Measurements from ENCODE around the gene TH. TPM values are rescaled to one million over a fixed set of nuclear protein-coding genes. Genes with fewer than 3 reads are reported as not detected.

TH gene
- total and polyA plus RNA-seq, 9 donors = 0.12 to 4.1 (median 0.97) TPM; not detected in 2

DNA sequence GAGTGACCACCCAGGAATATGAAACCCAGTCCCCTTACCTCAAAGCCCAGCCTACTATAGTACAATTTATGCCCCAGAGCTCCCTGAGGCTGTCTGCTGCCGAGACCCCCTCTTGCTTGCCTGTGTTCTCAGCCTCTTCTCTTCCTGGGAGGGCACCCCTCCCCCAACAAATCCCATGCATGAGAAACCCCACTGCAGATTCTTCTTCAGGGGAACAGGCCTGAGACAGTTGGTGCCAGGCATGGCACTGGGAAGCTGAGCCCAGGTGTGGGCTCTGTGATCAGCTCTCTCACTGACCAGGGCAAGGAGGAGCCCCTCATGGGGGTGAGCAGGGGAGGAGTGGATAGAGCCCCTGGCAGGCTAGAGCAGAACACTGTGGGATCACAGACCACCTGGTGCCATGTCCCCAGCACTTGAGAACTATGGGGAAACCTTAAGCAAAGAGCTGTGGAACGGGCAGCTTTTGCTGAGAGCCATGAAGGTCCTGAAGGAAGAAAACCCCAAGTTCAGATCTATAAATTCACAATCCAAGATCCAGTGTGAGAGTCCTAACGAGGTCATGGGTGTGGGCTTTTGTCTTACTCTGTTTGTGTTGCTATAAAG lies 46.5 kb upstream of the TH start:
- Histone ChIP-seq H3K36me3 (no peaks in the 10 kb centered on the region), H3K9me3 (no peaks in the 10 kb centered on the region), H3K4me3 (no peak overlapping the region), H3K27ac (no peak overlapping the region), H3K27me3 (no peaks in the 10 kb centered on the region), H3K4me1 (ENCODE audit: insufficient read depth) (no peaks in the 10 kb centered on the region)
- intact Hi-C loops (cut with DNase I) = no loop called here
- 44 to 62% (median 48%) methylated on average over 3 of the region's 3 CpGs for WGBS, 3 donors
- DNase-seq = peak in 1 of 5 donors; percentile 13
- no peak for TF ChIP-seq EP300 (IDR thresholded peaks at IDR 0.05)
- no peak for TF ChIP-seq POLR2A (IDR thresholded peaks at IDR 0.05)
- TF ChIP-seq, protein P1, sequence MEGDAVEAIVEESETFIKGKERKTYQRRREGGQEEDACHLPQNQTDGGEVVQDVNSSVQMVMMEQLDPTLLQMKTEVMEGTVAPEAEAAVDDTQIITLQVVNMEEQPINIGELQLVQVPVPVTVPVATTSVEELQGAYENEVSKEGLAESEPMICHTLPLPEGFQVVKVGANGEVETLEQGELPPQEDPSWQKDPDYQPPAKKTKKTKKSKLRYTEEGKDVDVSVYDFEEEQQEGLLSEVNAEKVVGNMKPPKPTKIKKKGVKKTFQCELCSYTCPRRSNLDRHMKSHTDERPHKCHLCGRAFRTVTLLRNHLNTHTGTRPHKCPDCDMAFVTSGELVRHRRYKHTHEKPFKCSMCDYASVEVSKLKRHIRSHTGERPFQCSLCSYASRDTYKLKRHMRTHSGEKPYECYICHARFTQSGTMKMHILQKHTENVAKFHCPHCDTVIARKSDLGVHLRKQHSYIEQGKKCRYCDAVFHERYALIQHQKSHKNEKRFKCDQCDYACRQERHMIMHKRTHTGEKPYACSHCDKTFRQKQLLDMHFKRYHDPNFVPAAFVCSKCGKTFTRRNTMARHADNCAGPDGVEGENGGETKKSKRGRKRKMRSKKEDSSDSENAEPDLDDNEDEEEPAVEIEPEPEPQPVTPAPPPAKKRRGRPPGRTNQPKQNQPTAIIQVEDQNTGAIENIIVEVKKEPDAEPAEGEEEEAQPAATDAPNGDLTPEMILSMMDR (IDR thresholded peaks at IDR 0.05) = no peak

- no peaks in the 10 kb centered on the region for H3K36me3 ChIP-seq
- H3K4me1 ChIP-seq (ENCODE audit: insufficient read depth) = no peaks in the 10 kb centered on the region
- no peaks in the 10 kb centered on the region for H3K9me3 ChIP-seq
- WGBS, 3 donors = 63 to 78% (median 66%) methylated on average over 21 to 23 of the region's 23 CpGs
- no peaks in the 10 kb centered on the region for H3K27me3 ChIP-seq
- intact Hi-C loops (cut with DNase I) = no loop called here
- DNase-seq = peak in 1 of 5 donors; percentile 25
- H3K4me3 ChIP-seq = no peak overlapping the region
- no peak overlapping the region for H3K27ac ChIP-seq
- TF ChIP-seq, protein P1 (IDR thresholded peaks at IDR 0.05) = no peak
- TF ChIP-seq POLR2A (IDR thresholded peaks at IDR 0.05) = no peak
- no peak for TF ChIP-seq EP300 (IDR thresholded peaks at IDR 0.05)
These were observed 45.8 kb upstream of the TH start for GRCh38 chr11:2217211-2218030.

DNA sequence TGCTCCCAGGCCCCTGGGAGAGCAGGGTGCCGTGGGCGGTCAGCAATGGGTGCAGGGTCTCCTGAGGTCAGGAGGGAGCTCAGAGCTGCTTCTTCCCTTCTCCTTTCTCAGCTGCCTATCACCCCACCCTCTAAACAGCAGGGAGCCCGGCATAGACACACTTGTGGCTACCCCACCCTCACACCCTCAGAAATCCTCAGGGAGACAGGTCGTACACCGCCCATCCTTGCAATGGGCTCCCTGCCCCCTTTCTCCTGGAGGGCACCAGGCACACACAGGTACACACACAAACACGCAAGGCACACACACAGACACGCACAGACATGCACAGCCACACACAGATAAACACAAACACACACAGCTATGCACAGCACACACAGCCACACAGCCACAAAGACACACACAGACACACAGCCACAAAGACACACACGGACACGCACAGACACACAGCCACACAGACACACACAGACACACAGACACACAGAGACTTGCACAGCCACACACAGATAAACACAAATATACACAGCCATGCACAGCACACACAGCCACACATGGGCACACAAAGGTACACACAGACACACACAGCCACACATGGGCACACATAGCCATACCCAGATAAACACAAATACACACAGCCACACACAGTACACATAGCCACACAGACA lies 44.9 kb upstream of the TH start:
- Histone ChIP-seq H3K27ac (no peak overlapping the region), H3K4me1 (ENCODE audit: insufficient read depth) (no peaks in the 10 kb centered on the region), H3K36me3 (no peaks in the 10 kb centered on the region), H3K27me3 (no peaks in the 10 kb centered on the region), H3K9me3 (no peaks in the 10 kb centered on the region), H3K4me3 (no peak overlapping the region)
- TF ChIP-seq EP300 (IDR thresholded peaks at IDR 0.05) (no peak), POLR2A (IDR thresholded peaks at IDR 0.05) (no peak)
- TF ChIP-seq, protein P1 (IDR thresholded peaks at IDR 0.05) = no peak
- DNase-seq = peak in 1 of 5 donors; percentile 15
- intact Hi-C loops (cut with DNase I) = no loop called here
- 76 to 81% (median 81%) methylated on average over 8 to 9 of the region's 9 CpGs for WGBS, 3 donors

- WGBS, 3 donors = 80 to 84% (median 81%) methylated on average over 34 of the region's 34 CpGs
These were observed 44.2 kb upstream of the TH start for GRCh38 chr11:2215561-2216399.

More at GRCh38 chr11:2215561-2216399, 44.2 kb upstream of the TH start:
- no peak overlapping the region for H3K4me3 ChIP-seq
- TF ChIP-seq, protein P1 (IDR thresholded peaks at IDR 0.05) = no peak
- no peak for TF ChIP-seq POLR2A (IDR thresholded peaks at IDR 0.05)
- no peak for TF ChIP-seq EP300 (IDR thresholded peaks at IDR 0.05)
- intact Hi-C loops (cut with DNase I) = no loop called here
- H3K27me3 ChIP-seq = no peaks in the 10 kb centered on the region
- DNase-seq = peak in 1 of 5 donors; percentile 25
- H3K27ac ChIP-seq = no peak overlapping the region
- H3K9me3 ChIP-seq = no peaks in the 10 kb centered on the region
- H3K4me1 ChIP-seq (ENCODE audit: insufficient read depth) = no peaks in the 10 kb centered on the region
- no peaks in the 10 kb centered on the region for H3K36me3 ChIP-seq

Data from ovary (tissue), 9 donors.